NCI-H146 (cell line): ENCODE results near the gene C21orf58.

ENCODE experiments used
- DNase-seq: peaks from one replicate; lab custom pipeline; 2025; lab: John Stamatoyannopoulos, UW

C21orf58 gene

DNA sequence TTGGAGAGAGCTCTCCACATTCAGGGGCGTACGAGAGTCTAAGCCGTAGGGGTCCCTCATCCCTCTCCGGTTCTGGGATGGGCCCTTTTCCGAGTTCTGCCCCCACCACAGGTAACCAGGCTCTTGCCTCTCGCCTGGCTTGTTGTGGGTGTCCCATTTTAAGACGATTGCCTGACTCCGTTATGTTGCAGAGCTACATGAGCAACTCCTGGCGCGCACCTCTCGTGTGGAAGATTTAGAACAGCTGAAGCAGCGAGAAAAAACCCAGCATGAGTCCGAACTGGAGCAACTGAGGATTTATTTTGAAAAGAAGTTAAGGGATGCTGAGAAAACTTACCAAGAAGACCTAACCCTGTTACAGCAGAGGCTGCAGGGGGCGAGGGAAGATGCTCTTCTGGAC, 29.2 kb upstream of the C21orf58 start:
- DNase-seq, result no peak

DNA sequence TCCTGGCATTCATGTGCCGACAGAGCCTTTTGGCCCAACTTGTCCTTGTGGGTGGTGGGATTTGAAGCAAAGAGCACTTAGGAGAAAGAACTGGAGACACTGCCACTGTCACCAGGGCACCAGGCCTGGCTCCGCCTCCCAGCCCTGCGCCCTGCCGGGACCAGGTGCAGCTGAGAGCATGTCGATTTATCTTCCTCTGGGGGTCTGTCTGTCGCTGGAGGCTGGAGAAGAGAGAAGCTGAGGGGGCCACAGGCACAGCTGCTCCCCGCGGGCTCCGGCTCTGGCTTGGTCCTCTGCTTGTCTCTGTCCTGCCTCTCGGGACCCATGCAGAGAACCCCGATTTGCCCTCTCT, 28.5 kb upstream of the C21orf58 start:
- no peak for DNase-seq

DNA sequence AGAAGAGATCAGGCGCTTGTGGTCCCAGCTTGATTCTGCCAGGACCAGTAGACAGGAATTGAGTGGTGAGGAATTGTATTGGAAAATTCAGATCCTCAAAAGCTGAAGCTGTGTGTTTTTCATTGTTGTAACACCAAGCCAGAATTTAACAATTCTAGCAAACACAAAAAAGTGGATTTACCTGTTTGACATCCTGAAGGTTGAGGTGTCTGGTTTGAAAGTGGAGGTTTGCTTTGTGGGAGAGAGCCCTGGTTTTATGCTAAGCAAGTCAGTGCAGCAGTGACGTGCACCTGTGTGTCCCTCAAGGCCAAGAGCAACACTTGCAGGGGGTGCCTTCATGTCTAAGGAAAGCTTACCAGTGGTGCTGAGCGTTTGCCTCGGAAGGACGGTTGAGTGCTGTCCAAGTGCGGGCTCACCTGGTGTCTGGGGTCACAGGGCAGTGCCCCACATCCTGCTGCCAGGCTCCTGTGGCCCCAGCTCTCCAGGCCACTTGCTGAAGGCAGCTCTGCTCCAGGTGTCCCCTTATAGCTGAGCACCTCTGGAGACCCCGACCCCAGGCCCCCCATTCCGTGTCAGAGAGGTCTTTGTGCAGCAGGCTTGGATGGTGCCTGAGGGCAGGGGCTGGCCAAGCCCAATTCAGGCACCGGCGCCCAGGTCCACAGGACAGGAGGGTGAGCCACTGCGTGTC, 27.9 kb upstream of the C21orf58 start:
- no peak for DNase-seq

DNA sequence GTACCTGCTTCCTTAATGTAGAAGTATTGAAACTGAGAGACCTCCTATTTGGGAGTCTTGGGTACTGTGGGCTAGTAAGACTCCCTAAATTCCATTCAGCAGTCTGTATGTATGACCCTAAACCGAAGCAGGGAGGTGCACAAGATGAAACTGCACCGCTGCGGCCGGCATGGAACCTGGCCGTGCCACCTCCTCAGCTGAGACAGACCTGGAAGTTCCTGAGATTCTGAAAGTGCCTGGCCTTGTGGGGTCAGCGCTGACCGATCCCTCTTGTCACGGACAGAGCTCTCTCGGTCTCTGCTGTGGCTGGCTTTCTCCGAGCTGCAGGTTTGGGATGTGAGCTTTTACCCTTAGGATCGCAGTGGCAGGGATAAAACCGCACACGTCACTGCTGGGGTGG, 27.3 kb upstream of the C21orf58 start:
- no peak for DNase-seq

DNA sequence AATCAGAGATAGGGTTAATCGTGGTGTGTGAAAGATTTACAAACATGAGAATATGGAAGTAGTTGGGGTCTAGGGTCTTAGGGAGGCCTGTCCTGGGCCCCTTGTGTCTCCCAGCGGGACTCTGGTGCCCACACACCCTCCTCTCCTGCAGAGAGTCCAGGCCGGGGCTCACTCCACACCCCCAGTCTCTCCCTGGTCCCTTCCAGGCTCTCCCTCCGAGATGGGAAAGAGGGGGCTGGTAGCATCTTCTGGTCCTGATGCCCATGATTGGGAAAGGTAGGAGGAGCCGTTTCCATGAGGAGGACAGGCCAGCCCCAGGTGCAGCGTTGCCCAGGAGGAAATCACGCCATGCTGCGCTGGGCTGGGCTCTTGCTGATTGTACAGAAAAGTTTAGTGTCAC, 26.9 kb upstream of the C21orf58 start:
- DNase-seq, result no peak

DNA sequence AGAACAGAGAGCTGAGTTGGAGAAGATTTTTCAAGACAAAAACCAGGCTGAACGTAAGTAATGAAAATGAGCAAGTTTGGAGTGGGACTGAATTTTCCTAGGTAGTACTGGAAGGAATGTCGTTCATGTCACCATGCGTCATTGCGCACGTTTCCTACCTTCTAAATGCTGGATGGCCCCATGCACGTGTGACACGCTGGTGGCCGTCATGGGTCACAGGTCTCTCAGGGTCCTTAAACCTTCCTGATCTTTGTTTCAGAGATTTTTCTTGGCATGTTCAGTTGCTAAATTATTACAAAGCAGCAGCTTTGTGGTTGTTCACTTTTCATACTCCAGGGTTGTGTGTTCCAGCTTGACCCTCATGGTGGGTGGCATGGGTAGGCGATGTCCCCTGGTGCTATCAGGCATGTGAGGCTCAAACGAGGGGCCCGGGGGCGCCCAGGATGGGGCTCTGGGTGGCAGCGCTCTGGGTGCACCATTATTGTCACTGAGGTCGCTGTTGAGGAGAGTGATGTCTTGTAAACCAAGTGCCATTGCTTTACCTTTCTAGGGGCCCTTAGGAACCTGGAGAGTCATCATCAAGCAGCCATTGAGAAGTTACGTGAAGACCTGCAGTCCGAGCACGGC, 25.6 kb upstream of the C21orf58 start:
- no peak for DNase-seq

DNA sequence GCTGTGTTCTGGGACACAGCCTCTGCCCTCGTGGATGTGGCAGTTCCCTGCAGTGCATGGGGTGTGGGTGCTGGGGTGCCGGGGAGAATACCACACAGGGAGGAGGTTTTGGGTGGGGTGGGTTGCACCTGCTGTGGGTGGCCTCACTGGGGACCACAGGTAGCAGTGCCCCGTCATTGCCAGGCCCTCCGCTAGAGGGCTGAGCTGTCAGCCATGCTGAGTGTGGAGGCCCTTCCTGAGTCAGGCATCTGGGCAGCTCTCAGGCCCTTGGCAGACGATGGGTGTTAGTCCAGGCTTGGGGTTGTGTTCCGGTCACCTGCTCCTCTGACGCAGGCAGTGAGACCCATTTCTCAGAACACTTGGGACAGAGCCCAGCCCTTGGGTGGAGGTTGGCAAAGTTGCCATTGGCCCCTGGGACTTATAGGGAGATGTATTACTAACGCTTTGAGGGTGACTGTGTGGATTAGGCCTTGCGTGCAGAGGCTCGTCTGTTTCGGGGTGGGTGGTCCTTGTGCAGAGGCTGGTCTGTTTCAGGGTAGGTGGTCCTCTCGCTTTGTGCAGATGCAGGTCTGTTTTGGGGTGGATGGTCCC, 24.2 kb upstream of the C21orf58 start:
- DNase-seq, result no peak

DNA sequence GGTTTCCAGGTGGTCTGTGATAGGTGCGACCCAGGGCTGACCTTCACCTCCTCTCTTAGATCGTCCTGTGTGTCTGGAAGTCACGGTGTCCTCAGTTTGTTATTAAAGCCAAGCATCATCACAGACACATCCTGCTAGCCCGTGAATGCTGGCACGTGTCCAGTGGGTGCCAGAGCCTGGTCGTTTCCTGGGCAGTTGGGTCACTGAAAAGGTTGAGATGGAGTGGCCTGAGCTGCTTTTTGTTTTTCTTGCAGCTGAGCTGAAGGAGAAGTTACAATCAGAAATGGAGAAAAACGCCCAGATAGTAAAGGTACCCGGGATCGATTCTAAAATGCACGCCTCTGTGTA, 23.5 kb upstream of the C21orf58 start:
- DNase-seq, result no peak

DNA sequence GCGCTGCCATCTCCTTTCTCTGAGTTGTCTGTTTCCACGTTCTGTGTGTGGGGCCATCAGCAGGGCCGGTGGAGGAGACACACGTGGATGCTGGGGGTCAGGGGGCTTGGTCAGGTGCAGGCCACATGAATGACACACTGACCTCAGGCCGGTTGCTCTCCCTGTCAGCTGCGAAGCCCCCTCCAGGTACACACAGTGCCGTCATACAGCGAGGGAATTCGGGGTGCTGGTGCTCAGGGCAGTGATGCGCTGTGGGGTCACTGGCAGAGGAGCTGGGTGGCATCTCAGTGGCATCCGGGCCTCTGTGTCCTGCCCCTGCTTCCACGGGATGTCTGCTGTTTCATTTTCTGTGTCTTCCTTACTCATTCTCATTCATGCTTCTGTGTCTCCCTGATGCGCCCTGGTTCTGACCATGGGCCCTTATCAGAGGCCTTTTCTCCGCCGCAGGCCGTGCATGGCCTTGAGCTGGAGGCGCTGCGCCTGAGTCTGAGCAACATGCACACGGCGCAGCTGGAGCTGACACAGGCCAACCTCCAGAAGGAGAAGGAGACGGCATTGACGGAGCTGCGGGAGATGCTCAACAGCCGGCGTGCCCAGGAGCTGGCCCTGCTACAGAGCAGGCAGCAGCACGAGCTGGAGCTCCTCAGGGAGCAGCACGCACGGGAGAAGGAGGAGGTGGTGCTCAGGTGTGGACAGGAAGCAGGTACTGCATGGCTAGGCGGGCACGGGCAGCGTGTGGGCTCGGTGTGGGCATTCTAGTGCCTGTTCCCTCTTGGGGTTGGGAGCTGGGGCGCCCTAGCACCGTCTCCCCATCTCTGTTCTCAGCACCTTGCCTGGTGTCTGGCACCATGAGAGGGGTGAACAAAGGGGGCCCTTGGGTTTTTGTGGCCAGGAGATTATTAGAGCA, 22.9 kb upstream of the C21orf58 start:
- no peak for DNase-seq

DNA sequence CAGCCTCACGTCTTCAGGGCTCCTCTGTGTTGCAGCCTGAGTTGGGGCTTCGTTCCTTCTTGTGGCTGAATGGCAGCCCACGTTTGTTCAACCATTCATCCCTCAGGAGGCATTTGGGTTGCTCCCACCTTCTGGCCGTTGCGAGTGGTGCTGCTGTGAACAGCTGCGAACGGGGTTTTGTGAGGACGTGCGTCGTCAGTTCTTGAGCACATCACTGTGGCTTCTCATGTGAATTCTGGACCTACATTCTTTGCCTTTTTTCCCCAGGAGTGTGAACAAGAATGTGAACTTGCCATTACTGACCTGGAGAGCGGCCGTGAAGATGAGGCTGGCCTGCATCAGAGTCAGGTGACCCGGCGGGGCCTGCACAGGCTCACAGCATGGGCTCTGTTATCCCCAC, 22.2 kb upstream of the C21orf58 start:
- DNase-seq, result no peak

DNA sequence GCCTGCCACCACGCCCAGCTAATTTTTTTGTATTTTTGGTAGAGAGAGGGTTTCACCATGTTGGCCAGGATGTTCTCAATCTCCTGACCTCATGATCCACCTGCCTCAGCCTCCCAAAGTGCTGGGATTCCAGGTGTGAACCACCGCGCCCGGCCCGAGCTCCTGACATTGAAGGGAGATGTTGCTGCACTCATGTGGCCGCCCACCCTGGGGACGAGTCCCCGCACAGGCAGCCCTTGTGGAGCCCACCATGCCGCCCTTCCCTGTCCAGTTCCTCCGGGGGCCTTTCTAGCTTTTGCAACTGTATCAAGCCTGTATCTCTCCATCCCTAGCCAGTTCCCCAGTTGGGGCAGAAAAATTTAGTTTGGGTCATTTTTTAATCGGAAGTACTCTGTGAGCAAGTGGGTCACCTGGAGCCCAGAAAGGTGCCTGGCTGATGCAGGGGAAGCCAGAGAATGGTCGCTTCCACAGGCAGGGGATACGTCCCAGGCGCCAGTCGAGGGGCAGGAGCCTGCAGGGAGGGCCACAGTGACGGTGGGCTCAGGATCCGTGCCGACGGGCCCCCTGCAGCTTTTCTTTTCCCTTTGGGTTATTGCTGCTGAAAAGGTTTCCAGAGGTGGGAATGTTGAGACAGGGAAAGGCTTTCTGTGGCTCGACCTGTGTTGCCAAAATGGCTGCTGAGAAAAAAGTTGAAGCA, 20.7 kb upstream of the C21orf58 start:
- no peak for DNase-seq

DNA sequence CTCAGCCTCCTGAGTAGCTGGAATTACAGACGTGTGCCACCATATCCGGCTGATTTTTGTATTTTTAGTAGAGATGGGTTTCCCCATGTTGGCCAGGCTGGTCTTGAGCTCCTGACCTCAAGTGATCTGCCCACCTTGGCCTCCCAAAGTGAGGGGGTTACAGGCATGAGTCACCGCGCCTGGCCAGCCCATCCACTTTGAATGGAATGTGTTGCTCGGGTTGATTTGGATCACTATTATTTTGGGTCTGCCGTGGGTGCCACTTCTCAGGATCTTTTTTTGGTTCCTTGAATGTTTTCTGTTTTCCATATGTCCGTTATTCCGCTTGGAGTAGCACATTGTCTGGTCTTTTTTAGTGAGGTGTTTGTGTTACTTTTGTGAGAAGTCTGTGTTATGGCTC, 17.3 kb upstream of the C21orf58 start:
- DNase-seq, result no peak

DNA sequence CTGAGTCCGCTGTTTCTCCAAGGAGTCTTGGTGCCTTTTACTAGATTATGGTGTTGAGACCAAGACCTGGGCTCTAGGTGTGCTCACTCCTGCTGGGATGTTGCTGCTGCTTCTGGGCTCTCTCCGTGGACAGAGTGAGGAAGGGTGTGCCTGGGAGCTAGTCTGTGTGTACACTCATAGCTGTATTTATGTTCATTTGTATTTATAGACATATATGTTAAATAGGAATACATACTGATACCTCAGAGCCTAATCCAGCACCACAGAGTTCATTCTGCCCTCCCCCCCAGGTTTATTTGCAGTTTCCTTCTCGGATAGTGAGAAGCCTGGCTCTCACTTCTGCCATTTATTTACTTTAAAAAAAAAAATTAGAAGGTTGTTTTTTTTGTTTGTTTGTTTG, 12.9 kb upstream of the C21orf58 start:
- no peak for DNase-seq

DNA sequence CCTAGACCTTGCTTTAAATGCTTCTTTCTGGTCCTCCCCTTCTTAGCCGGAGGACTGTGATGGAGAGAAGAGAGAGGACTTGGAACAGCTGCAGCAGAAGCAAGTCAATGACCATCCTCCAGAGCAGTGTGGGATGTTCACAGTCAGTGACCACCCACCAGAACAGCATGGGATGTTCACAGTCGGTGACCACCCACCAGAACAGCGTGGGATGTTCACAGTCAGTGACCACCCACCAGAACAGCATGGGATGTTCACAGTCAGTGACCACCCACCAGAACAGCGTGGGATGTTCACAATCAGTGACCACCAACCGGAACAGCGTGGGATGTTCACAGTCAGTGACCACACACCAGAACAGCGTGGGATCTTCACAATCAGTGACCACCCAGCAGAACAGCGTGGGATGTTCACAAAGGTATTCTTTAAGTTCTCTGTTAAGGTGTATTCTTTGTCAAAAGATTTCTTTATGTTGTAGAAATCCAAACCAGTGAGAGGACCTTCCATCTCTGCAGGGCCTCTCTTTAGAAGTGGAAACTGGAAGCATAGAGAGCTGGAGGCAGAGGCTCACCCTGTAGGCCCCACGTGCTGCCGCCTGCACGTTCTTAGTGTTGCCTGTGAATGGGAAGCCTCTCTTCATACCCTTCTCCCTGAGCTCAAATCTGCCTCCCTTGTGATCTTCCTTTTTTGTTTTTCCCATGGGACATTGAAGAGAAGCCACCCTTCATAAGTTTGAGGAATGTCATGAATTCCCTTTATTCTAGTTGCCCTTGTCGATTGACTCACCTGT, 10.9 kb upstream of the C21orf58 start:
- no peak for DNase-seq

DNA sequence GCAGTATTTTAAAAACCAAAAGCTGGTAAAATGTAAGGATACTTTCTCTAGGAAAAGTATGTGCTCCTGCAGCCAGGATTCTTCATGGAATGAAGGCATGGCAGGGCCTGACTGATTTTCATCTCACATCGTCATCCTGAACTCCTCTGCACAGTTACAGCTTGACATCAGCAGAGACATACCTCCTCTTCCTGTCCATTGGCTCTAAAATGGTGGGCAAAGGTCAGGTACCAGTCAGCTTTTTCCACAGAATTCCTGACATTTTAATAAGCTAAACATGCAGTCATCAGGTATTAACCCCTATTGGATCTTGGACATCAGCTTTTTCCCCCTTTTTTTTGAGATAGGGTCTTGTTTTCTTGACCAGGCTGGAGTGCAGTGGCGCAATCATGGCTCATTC, 6.1 kb upstream of the C21orf58 start:
- no peak for DNase-seq

DNA sequence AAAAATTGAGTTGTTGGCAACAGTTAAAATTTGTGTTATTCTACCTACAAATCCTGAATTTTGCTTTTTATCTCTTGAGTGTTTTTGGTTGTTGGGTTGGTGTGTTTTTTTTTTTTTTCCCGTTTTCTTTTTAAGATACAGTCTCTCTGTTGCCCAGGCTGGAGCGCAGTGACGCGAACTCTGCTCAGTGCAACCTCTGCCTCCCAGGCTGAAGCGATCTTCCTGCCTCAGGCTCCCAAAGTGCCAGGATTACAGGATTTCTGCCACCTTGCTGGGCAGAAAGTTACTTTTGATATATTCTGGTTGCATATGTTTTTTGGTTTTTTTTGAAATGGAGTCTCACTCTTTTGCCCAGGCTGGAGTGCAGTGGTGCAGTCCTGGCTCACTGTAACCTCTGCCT, 4.5 kb upstream of the C21orf58 start:
- no peak for DNase-seq

DNA sequence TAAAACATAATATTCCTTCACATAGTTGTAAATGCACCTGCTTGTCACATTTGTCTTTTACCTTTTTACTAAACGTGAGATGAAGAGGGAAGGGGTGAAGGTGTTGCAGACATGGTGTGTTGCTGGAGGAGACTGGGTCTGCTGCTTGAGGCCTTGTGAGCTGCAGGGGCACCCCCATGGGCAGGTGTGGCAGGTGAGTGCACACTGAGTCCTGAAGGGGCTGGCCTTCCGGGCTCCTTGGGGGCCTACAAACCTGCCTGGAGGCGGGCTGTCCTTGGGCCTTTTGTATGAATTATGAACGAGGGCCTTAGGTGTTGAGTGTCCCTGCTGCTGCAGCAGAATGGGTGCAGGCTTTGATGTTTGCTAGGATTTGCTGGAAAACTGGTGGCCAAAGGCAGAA, 4.0 kb upstream of the C21orf58 start:
- no peak for DNase-seq

DNA sequence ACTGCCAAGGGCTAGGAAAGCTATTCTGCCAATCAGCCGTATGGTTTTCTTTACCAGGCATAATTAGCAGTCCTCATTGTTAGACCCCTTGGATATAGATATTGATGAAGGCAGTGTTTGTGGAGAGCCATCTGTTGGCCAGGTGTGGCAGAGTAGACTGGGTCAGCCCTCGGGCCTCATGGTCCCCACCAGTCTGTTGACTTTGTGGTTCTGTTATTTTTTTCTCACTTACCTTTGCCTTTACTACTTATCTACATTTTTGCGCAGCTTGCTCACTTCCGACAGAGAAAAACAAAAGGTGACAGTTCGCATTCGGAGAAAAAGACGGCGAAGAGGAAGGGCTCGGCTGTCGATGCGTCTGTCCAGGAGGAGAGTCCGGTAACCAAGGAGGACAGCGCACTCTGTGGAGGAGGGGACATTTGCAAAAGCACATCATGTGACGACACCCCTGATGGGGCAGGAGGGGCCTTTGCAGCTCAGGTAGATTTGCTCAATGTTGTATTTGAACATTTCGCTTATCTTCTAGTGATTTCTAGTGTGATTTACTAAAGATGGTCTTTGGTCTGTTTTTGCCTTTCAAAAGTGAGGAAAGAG, 2.5 kb upstream of the C21orf58 start:
- DNase-seq, result peak; percentile 64

DNA sequence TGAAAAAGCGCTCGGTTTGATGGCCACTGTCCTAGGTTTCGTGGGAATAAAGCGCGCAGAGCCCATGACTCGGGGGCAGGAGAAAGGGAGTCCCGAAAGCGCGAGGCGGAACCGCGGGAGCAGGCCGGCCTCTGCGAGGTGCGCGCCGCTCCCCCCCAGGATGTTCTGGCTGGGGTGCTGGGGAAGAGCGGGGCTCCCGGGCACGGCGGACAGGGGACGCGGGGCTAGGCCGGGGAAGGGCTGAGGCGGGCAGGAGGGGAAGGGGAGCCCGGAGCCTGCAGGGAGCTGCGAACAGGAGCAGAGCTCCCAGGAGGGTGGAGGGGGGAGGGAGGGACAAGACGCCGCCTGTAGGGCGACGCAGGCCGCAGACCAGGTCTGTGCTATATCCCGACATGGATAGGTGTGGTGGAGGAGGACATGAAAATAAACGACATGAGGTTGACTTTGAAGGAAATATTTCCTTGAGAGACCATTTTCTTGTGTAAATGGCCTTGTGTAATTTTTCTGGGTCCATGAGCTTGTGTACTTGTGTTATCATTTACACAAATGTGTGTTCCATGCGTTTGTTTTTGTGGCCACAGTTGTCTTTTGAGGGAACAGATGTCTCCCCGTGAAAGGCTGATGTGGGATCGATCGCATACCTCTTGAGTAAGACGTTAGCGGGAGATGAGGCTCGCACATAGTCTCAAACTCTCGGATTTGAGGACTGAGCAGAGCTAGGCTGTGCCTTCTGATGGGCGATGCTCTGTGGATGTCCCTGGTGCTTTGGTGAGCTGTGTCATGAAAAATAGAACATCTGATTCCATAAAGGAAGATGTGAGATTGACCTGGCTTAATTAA, 1.6 kb upstream of the C21orf58 start:
- DNase-seq, result peak; percentile 46

DNA sequence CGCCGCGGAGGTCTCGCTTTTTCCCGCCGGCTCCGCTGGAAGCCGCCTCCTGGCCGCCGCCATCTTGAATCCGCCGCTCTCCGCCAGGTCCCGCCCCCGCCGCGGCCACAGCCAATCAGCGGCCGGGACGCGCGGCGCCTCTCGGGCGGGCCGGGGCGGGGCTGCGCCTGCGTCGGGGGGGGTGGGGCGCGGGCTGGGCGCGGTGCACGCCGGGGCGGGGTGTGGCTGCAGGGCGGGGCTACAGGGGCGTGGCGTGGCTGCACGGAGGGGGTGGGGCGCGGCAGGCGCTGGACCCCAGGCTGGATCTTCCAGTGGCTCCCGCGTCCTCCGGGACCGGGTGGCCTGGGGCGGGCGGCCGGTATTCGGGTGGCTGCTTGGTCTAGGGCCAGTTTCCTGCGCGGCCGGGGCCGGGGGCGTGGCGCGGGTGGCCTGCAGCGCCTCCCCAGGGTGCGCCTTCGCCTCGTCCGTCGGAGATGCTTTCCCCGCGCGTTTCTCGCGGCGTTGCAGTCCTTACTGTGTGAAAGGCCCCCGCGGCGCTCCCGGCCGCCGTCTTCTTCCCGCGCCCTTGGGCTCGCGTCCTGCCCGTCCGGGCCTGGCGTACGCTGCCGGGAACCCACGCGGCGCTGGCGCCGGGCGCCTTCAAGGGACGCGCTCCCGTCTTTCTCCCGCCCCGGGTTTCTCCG, 861 bp upstream of the C21orf58 start:
- peak; percentile 72 for DNase-seq
